Measurements from ENCODE around the gene TNFAIP8L2. TPM values are rescaled to one million over a fixed set of nuclear protein-coding genes. Genes with fewer than 3 reads are reported as not detected.
A peak's percentile ranks its signal among the peaks of the same experiment; 100 is the strongest.

TNFAIP8L2 gene
- polyA plus RNA-seq, 3 donors: 1.4 to 20.4 (median 5.8) TPM

DNA sequence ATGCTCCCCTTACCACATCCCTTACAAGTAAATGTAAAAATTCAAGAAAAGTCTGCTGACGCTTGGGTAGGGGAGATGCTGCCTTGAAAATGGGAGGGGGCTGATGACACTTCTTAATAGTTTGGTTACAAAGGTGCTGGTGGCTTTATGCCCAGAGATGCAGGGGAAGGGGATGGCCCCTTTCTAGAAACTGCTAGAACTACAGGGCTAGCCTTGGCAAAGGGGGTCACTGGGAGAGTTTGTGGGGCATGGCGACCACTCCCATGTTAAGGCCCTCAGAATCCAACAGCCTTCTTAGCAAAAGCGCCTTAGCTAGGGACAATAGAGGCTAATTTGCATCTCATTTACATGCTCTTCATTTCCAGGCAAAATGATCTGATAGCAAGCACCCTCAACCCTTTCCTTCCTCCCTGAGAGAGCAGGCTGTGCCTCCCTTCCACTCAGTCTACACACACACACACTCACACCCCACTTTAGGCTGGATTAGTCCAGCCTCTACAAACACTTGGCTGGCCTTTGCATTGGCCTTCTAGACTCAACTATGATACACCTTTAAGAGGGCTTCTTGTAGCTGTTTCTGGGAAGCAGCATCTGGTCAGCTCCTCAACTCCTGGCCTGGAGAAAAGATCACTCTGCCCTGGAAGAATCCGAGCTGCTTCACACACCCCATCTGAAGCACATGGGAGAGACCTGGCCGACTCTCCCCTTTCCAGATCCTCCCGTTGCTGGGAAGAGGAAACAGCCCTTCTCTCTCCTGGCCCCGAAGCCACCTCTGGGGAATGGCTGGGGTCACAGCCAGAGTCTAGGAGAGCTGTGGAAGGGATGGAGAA is 11.8 kb upstream of the TNFAIP8L2 start:
- 46 to 67% (median 54%) methylated on average over 7 of the region's 7 CpGs for WGBS, 3 donors
- H3K27ac ChIP-seq (ENCODE audit: low read depth, low read length): no peak overlapping the region

DNA sequence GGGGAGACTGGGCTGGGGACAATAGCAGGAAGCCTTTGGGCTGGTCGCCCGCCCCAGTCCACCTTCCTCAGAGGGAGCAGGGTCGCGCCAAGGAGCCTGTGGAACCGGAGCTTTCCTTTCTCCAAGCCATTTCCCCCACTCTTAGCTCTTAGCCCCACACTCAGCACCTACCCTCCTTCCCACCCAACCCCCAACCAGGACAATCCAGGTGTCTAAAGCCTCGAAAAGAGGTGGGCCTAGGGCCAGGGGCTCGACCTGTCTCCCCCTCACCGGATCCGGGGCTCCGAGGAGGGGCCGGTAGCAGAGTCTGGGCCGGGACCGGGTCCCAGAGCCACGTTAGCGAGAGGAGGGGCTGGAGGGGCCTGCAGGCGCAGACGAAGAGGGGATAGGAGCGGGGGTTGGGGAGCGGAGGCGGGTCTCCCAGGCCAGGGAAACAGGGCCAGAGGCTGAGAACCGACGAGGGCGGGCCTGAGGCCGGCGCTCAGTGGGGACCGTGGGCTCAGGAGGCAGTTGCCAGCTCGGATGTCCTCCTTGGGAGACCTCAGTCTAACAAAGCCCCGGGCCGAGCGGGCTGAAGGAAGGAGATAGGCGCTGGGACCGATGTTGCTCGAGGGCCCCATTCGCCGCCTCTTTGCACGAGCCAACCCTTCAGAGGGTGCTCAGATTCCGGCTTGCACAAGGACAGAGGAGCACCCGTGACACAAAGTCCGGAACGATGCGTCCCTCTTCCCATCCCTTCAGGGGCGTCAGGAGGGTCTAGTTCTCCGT is 11.0 kb upstream of the TNFAIP8L2 start:
- no peak overlapping the region for H3K27ac ChIP-seq (ENCODE audit: low read depth, low read length)

DNA sequence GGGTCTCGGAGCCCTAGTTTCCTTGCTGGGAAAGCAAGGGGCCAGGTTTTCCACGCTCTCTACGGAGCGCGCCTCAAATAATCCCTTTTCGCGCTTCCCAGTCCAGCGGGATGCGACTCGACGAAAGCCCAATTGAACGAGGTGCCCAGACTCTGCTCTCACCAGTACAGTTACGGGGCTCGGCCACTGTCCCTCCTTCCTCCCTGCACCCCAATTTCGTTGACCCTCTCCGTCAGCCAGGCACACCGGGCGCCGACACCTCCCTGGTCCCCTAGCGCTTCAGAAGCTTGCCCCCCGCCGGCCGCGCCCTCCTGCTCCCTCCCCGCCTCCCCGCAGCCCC is 10.4 kb upstream of the TNFAIP8L2 start:
- H3K27ac ChIP-seq (ENCODE audit: low read depth, low read length): no peak overlapping the region
- WGBS, 3 donors: 1 to 3% (median 2%) methylated on average over 26 of the region's 26 CpGs

More for the DNA sequence above, 11.0 kb upstream of the TNFAIP8L2 start:
- 16 to 28% (median 16%) methylated on average over 36 to 43 of the region's 43 CpGs for WGBS, 3 donors

DNA sequence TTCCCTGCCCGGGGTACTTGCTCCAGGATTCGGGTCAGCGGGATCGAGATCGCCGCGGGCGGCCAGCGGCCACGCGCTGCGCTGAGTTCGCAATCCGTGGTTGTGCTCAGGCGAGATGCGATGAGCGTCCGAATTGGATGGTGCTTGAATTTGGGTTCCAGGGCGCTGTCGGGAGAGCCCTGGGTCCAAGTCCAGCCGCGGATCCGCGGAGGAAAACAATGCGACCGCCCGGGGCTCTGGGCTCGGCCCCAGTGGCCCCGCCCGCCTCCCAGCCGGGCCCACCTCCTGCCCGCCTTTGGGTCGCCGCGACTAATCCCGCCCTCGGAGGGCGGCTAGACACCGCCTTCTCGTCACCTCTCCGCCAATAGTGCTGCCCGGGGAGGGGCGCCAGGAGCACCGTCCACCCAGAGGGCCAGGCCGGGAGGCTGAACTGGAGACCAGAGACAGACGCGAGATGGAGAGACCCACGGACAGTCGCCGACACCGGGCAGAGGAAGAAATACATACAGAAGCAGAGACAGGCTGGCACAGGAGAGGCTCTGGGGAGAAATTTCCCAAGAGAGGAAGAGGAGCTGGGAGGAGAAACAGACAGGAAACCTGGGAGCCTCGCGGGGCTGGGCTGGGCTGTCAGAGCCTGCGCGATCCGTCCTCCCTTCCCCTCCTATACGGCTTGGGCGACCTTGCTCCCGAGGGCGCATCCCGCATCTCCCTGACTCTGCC is 9.9 kb upstream of the TNFAIP8L2 start, which contains the start of gene SEMA6C:
SEMA6C (minus strand) TSS at position 220 of the 720 bp plus-strand sequence. CDS start 4,010 bp downstream, outside the sequence.
- no peak within 1 kb of the TSS for H3K27ac ChIP-seq (ENCODE audit: low read depth, low read length)
- 0 to 1% (median 1%) methylated on average over 60 to 61 of the region's 61 CpGs for WGBS, 3 donors

DNA sequence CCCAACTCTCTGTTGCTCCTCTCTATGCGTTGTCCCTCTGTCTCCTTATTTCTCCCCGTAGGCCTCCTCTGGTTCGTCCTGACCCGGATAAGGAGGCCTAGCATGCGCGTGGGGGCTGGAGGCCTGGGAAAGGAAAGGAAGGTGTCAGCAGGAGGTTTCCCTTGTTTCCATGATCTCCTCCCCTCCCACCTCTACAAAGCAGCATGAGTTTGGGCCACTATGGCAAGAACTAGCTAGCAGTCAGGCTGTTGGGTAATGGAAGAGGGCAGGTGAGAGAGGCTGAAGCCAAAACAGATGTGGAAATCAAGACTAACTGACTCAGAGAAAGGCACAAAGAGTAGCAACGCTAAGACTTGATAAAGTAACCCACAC is 9.3 kb upstream of the TNFAIP8L2 start:
- 5 to 23% (median 13%) methylated on average over 7 of the region's 7 CpGs for WGBS, 3 donors
- no peak overlapping the region for H3K27ac ChIP-seq (ENCODE audit: low read depth, low read length)

DNA sequence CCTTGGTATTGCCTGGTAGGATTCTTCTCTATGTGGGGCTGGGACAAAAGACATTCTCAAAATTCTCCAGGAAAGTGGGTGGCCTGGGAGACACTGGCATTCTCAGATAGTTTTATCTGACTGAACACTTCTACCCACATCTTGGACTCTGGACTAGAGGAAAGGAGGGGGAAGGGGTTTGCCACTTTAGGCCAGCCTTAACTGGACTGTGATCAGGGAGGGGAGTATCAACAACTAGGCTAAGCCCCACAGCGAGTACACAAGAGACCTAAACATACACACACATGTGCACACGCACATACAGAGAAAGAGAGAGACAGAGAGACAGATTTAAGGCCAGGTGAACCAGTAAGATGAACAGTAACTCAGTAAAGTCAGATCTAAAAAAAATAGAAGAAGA is 8.8 kb upstream of the TNFAIP8L2 start:
- no peak overlapping the region for H3K27ac ChIP-seq (ENCODE audit: low read depth, low read length)
- WGBS, 3 donors: 94 to 98% (median 98%) methylated on average over 2 of the region's 2 CpGs

DNA sequence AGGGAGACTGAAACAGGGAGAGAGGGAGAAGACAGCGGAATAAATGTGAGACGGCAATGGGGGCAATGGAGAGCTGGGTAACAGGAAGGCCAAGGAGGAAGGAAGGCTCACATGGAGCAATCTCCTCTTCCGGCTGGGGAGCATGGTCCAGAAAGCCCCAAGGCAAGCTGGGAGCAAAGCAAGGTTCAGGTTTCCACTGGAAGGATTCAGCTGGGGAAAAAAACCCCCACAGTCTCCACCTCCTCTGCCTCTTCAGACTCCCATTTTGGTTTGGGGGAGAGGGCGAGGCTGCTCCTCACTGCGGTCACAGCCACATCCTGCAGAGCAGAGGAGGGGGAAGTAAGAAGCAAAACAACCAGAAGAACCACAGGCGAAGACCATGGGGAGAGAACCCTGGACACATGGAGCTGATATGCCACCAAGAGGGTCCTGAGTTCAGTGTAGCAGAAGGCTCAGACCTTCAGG is 650 bp downstream of the TNFAIP8L2 start:
- peak overlapping the region; percentile 60 for H3K27ac ChIP-seq (ENCODE audit: low read depth, low read length)
- WGBS, 3 donors: 51 to 78% (median 53%) methylated on average over 6 of the region's 6 CpGs

DNA sequence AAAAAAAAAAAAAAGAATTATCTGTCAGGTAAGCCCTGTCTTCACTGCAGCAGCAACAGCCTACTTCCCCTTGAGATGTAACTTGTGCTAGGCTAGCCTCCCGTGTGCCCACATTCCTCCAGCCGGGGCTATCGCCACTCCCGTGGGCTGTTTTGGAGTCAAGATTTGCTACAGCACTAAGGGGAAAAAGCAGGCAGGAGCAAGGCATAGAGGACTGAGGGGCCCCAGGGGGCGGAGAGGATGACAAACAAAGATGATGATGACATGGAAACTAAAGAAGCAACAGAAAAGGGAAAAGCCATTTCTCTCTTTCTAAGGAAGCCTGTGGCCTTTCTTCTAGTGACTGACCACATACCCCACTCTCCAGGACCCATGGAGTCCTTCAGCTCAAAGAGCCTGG is 1.9 kb downstream of the TNFAIP8L2 start:
- WGBS, 3 donors: 54 to 85% (median 71%) methylated on average over 5 of the region's 5 CpGs
- H3K27ac ChIP-seq (ENCODE audit: low read depth, low read length): no peak overlapping the region

DNA sequence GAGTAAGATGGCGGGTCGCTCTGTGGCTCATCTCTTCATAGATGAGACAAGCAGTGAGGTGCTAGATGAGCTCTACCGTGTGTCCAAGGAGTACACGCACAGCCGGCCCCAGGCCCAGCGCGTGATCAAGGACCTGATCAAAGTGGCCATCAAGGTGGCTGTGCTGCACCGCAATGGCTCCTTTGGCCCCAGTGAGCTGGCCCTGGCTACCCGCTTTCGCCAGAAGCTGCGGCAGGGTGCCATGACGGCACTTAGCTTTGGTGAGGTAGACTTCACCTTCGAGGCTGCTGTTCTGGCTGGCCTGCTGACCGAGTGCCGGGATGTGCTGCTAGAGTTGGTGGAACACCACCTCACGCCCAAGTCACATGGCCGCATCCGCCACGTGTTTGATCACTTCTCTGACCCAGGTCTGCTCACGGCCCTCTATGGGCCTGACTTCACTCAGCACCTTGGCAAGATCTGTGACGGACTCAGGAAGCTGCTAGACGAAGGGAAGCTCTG is 2.4 kb downstream of the TNFAIP8L2 start:
- no peak overlapping the region for H3K27ac ChIP-seq (ENCODE audit: low read depth, low read length)

DNA sequence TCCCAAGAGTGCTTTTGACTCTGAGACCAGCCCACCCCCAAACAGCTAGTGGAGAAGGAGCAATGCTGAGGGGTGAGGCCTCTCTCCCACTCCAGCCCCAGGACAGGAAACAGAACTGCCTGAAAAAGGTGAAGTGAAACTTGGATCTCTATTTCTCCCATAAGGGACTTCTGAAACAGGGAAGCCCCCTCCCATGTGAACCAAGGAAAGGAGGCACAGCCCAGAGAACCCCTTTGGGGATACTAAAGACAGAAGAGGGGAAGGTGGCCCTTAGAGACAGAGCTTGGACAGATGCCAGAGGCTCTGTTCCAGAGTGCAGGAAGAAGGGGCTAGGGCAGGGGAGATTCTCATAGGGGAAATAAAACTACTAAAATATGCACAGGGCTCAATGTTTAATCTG is 2.9 kb downstream of the TNFAIP8L2 start:
- H3K27ac ChIP-seq (ENCODE audit: low read depth, low read length): no peak overlapping the region

More for the DNA sequence above, 2.4 kb downstream of the TNFAIP8L2 start:
- WGBS, 3 donors: 81 to 87% (median 85%) methylated on average over 22 of the region's 22 CpGs

DNA sequence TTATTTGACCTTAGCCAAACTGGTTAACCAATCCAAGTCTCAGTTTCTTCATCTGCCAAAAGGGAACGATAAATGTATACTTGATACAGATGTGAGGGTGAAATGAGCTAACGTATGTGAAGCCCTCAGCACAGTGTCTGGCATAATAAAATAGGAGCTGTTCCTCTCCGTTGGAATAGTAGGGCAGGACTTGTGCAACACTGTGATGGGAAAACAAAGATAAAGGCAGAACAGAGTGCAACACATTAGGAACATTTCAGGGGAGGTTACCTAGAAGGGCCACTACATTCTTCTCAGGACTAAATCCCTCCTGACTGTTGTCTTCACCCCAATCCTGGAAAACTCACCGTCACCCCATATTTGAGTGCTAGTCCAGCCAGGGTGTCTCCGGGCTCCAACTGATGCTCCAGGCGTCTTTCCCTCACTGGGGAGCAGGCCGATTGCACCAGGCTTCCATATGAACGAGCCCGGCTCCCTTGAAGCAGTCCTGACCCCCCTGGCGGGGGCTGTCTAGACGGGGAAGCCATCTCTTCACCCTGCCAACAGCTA is 8.4 kb downstream of the TNFAIP8L2 start:
- WGBS, 3 donors: 13 to 34% (median 28%) methylated on average over 11 of the region's 11 CpGs
- no peak overlapping the region for H3K27ac ChIP-seq (ENCODE audit: low read depth, low read length)

DNA sequence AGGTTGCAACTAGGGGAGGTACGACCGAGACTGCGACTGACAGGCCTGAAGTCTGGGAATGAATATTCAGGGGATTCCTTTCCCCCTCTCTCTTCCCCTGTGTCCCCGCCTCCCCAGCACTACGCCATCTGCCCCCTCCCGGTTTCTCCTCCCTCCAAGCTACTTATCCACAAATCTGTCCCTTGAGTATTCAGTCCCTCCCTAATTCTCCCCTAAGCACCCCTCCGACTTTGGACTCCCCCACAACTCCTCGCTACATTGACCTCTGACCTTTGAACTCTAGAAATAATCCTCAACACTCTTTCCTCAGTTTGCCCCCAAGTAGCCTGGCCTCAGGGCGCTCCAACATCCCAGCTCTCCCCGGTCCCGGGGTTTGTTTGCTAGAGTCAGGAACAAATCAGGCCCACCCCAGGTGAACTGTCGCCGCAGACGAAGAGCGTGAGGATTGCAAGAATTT is 8.9 kb downstream of the TNFAIP8L2 start:
- peak overlapping the region; percentile 46 for H3K27ac ChIP-seq (ENCODE audit: low read depth, low read length)
- 3 to 14% (median 12%) methylated on average over 14 to 15 of the region's 15 CpGs for WGBS, 3 donors

DNA sequence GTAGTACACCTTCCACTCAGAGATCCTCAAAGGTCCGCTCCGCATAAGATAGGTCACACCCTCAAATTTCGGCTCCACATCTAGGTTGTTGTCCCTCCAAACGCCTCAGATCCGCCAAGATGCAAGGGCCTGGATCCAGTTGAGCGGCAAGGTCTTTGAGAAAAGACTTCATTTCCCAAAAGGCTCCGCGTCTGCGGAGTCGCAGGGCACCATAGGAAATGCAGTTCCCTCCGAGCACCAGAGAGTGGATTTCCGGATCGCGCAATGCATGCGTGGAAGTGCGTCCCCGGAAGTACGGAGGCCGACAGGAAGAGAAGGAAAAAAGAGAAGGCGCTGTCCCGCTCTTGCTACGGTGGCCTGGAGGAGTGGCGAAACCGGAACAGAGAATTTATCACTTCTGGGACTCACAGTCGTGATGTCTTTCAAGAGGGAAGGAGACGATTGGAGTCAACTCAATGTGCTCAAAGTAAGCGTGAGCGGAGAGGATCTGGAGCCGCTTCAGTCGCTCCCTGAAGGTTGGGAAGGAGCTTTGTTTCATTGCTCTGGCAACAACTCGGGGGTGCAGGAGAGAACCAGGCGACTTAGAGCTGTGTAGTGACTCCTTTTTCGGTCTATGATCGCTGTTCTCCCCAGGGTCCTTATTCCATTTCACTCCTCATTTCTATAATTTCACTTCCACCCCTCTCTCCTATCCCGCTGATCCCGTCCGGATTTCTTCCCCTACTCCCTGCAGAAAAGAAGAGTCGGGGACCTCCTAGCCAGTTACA is 9.5 kb downstream of the TNFAIP8L2 start, which contains the start of the genes LYSMD1 and SCNM1:
LYSMD1 (minus strand) TSS at position 165 of the 767 bp plus-strand sequence. CDS start 644 bp downstream, outside the sequence.
SCNM1 (plus strand) TSS at position 407 of the 767 bp plus-strand sequence; CDS start at position 416, 9 bp downstream.
- H3K27ac ChIP-seq (ENCODE audit: low read depth, low read length): peak within 1 kb of the TSS; percentile 46
- WGBS, 3 donors: 0% methylated on average over 38 of the region's 38 CpGs

DNA sequence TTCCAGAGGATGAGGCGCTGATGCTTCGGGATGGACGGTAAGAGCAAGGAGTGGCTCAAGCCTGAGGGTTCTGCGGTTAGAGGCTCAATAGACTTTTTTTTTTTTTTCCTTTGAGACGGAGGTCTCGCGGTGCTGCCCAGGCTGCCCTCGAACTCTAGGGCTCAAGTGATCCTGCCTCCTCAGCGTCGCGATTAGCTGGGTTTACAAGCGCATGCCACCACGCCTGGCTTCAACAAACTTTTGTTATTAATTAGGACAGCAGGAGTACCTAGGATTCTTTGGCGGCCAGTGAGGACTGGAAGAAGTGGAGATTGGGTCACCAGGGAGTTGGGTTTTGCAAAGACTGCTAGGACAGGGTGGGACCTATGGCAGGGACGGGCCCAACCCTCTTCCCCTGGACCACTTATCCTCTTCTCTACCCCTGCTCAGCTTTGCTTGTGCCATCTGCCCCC is 10.1 kb downstream of the TNFAIP8L2 start:
- 4 to 5% (median 5%) methylated on average over 14 to 15 of the region's 15 CpGs for WGBS, 3 donors

DNA sequence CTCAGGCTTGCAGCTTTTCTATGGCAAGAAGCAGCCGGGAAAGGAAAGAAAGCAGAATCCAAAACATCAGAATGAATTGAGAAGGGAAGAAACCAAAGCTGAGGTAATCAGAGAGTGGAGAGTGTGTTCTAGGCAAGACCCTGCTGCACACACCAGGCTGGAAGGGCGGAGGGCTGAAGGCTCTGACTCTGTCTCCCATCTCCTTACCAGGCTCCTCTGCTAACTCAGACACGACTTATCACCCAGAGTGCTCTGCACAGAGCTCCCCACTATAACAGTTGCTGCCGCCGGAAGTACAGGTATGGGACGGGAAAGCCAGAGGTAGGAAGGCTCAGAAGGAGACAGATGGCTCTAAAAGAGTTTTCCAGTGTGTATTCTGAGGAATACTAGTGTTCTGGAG is 10.7 kb downstream of the TNFAIP8L2 start:
- H3K27ac ChIP-seq (ENCODE audit: low read depth, low read length): no peak overlapping the region
- WGBS, 3 donors: 84 to 91% (median 89%) methylated on average over 6 of the region's 6 CpGs

More for the DNA sequence above, 10.1 kb downstream of the TNFAIP8L2 start:
- no peak overlapping the region for H3K27ac ChIP-seq (ENCODE audit: low read depth, low read length)

DNA sequence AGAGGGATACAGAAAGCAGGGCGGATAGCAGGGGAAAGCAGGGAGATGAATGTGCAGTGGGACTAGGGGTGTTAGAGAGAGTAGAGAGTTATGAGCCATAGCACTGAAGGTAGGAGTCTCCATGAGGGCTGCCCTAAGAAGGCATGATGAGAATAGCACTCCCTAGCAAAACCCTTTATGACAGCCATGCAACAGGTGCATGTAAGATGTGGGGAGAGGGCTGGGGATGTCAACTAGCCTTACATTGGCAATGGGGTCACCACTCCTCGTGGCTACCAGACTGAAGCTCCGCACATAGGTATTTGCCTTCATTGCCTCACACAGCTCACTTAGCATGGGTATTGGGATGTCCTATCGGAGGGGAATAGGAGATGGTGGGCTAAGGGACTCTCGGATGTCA is 14.7 kb downstream of the TNFAIP8L2 start:
- WGBS, 3 donors: 88 to 93% (median 90%) methylated on average over 5 of the region's 5 CpGs
- no peak overlapping the region for H3K27ac ChIP-seq (ENCODE audit: low read depth, low read length)

DNA sequence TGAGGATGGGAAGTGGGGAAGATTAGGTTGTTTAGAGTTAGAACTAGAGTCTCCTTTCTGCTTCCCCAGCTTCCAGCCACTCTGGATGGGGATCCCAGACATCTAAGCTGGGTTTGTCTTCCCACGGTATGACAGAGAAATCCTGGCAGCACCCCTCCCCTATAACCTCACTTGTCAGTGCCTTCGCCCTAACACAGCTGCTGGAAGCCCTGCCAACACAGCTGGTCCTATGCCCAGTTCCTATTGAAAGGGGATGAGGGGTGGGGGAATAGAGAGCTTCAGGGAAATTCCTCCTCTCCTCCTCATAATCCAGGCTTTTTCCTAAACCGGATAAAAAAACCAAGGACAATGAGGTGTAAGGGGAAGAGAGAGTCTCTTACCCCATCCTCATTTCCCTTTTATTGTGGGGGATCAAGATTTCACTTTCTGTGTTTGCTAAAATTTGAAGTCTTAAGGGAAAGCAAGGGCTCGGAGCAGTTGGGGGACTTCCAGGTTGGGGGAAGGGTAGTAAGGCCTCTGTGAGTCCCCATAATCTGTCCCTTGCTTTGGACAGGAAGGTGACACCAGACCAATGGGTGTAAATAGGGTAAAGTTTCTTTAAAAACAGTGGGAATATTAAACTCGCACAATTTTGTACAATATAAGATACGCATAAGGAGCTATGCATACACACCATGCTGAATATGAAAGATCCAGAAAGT is 18.7 kb downstream of the TNFAIP8L2 start:
- 57 to 70% (median 69%) methylated on average over 6 of the region's 6 CpGs for WGBS, 3 donors
- no peak overlapping the region for H3K27ac ChIP-seq (ENCODE audit: low read depth, low read length)
